22Rv1 (cell line): ENCODE data around the gene CHD2.

Experiments
- H3K27ac ChIP-seq: fragments of 450-650 bp; 2 replicates; pipeline ENCODE4 v1.5.1; 2017
- CTCF ChIP-seq: fragments of 450-650 bp; IDR thresholded peaks from 2 replicates; pipeline ENCODE4 v1.5.1; 2017; ENCODE audit warnings: mild to moderate bottlenecking
- ZFX ChIP-seq: fragments of 450-650 bp; IDR thresholded peaks from 2 replicates; pipeline ENCODE4 v1.6.1; 2017; ENCODE audit warnings: antibody characterized with exemption, borderline replicate concordance

Gene CHD2

GRCh38 chr15:93001156-93001555, 101.0 kb downstream of the CHD2 start:
- no peak overlapping the region for H3K27ac ChIP-seq

GRCh38 chr15:93001881-93002280, 101.8 kb downstream of the CHD2 start:
- no peak overlapping the region for H3K27ac ChIP-seq
- TF ChIP-seq CTCF (peak; percentile 27; the same call in 1 of the 2 replicates), ZFX (no peak)

More at GRCh38 chr15:93001156-93001555, 101.0 kb downstream of the CHD2 start:
- no peak for TF ChIP-seq ZFX
- TF ChIP-seq CTCF, result no peak

DNA sequence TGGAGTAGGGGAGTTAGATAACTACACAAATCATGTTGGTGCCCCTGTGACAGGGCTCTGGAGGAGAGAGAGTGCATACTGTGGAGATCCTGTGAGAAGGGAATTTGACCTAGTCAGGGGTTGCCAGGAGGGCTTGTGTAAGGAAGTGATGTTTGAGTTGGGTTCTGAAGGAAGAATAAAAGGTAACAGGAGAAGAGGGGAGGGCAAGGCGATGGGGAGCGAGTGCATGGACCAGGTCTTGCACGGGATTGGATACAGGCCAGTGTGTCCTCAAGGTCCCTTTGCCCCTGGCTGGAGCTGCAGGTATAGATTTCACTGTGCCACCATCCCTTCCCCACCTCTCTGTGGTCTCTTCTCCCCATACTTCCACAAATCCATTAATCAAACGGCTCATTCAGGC, 105.0 kb downstream of the CHD2 start:
- no peak overlapping the region for H3K27ac ChIP-seq

GRCh38 chr15:93007994-93008393, 107.9 kb downstream of the CHD2 start:
- no peak overlapping the region for H3K27ac ChIP-seq
- no peak for TF ChIP-seq ZFX
- no peak for TF ChIP-seq CTCF

More for the DNA sequence above, 105.0 kb downstream of the CHD2 start:
- TF ChIP-seq CTCF (no peak), ZFX (no peak)

DNA sequence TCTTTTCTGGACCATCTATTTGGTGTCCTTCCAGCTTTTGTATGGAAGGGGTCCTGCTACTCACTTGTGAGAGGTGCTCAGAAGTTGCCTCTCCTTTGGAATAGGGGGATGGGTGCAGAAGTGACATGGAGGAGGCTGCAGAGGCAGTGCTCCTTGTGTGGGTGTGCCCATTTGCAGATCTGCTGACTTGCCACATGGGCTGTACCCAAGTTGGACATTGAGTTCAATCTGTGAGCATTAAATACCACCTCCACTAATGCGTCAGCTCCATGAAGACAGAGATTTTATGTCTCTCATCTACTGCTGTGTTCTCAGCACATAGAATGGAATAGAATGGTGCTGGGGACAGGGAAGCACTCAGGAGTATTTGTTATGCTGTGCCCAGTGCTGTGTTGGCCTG, 112.7 kb downstream of the CHD2 start:
- no peak for TF ChIP-seq CTCF
- no peak for TF ChIP-seq ZFX

DNA sequence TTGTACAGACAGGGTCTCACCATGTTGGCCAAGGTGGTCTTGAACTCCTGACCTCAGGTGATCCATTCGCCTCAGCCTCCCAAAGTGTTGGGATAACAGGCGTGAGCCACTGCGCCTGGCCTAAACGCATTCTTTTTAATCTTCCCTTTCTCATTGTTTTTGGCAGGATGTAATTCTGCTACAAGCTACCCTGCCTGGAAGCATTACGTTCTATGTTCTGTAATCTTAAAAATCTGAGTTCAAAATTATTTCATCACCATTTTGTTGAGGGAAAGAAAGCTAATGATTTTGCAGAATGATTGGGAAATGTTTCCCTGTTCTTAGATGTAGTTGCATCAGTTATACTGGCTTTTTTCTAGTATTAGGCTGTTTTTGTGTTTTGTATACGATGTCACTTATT, 117.4 kb downstream of the CHD2 start:
- H3K27ac ChIP-seq, result no peak overlapping the region
- TF ChIP-seq CTCF, result no peak
- no peak for TF ChIP-seq ZFX

More for the DNA sequence above, 112.7 kb downstream of the CHD2 start:
- H3K27ac ChIP-seq, result no peak overlapping the region

DNA sequence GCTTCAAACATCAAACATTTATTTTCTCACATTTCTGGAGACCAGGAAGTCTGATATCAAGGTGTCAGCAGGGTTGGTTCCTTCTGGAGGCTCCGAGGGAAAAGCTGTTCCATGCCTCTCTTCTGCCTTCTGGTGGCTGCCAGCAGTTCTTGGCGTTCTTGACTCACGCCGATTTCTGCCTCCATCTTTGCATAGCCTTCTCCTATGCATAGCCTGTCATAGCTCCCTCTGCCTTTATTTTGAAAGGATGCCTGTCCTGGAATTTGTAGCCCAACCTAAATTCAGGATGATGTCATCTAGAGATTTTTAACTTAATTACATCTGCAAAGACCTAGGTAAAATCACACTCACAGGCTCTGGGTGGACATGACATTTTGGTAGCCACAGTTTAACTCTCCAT, 118.5 kb downstream of the CHD2 start:
- TF ChIP-seq ZFX (no peak), CTCF (peak; percentile 23; the same call in 1 of the 2 replicates)
- no peak overlapping the region for H3K27ac ChIP-seq
